Naive B cell (primary cell): ENCODE data around the gene PPP6R3. TPM values are rescaled to one million over a fixed set of nuclear protein-coding genes. Genes with fewer than 3 reads are reported as not detected.

ENCODE experiments used
- ATAC-seq, 2 donors: fragments of 150-1000 bp; cut with Tn5 transposase; 2 replicates each; pipeline ENCODE4 v1.10.0; 2021; ENCODE audit warnings: low read depth in 2 of 2, mild to moderate bottlenecking in 2 of 2, moderate library complexity in 2 of 2
- DNase-seq: peaks from one replicate; pipeline ENCODE4 v3.0.0; 2022
- H3K27ac Mint-ChIP-seq, 6 donors: one replicate each; pipeline ENCODE4 v1.8.0; 2020 to 2022; ENCODE audit warnings: mild to moderate bottlenecking in 6 of 6, mixed read lengths in 6 of 6, moderate library complexity in 5 of 6, inconsistent platforms in 2 of 6
- H3K27me3 Mint-ChIP-seq, 3 donors: one replicate each; pipeline ENCODE4 v1.8.0; 2021 to 2022; ENCODE audit warnings: mixed read lengths in 3 of 3, mild to moderate bottlenecking in 1 of 3
- H3K36me3 Mint-ChIP-seq, 2 donors: one replicate each; pipeline ENCODE4 v1.8.0; 2020 to 2022; ENCODE audit warnings: mixed read lengths in 2 of 2, inconsistent platforms in 1 of 2, mild to moderate bottlenecking in 1 of 2
- H3K4me1 Mint-ChIP-seq, 3 donors: one replicate each; pipeline ENCODE4 v1.8.0; 2020 to 2022; ENCODE audit warnings: mixed read lengths in 3 of 3, inconsistent platforms in 1 of 3, mild to moderate bottlenecking in 1 of 3, moderate library complexity in 1 of 3
- H3K4me3 Mint-ChIP-seq, 8 donors: one replicate each; pipeline ENCODE4 v1.8.0; 2020 to 2022; ENCODE audit warnings: mild to moderate bottlenecking in 8 of 8, mixed read lengths in 8 of 8, moderate library complexity in 8 of 8, inconsistent platforms in 2 of 8
- H3K9me3 Mint-ChIP-seq, 7 donors: one replicate each; pipeline ENCODE4 v1.8.0; 2020 to 2022; ENCODE audit warnings: mixed read lengths in 7 of 7, mild to moderate bottlenecking in 5 of 7, inconsistent platforms in 2 of 7, moderate library complexity in 1 of 7
- polyA plus RNA-seq, 6 donors: library from polyadenylated mRNA; unstranded; fragments of 300-500 nt; fragmentation: Illumina TruSeq; gene quantifications; one replicate each; pipeline ENCODE4 v1.2.3, GENCODE V29; 2021; ENCODE audit warnings: low read depth in 6 of 6

The PPP6R3 gene
- polyA plus RNA-seq, 6 donors from 2014 or later, result 32.0 to 71.1 (median 53.4) TPM

DNA sequence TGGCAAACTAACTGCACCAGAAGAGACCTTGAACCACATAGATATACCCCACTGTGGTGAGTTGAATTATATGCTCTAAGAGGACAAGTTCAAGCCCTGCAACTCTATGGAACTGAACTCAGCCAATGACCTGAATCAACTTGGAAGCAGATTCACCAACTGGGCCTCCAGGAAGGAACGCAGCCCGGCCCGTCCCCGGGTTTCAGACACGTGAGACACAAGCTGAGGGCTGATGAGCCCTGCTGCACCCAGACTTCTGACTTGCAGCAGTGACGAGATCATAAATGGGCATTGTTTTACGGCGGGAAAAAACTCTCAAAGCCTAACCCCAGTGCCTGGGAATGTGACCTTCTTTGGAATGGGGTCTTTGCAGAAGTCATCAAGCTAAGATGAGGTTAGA, 195.3 kb downstream of the PPP6R3 start:
- H3K4me1 Mint-ChIP-seq, result no peaks in the 10 kb centered on the region
- ATAC-seq (no peak), DNase-seq (no peak)
- H3K9me3 Mint-ChIP-seq, result peaks cover 0 to 11% (median 6%) of the 10 kb centered on the region in 7 donors
- no peak overlapping the region for H3K4me3 Mint-ChIP-seq
- peaks cover 0 to 7% of the 10 kb centered on the region in 2 donors for H3K36me3 Mint-ChIP-seq
- no peak overlapping the region for H3K27ac Mint-ChIP-seq
- H3K27me3 Mint-ChIP-seq, result peaks cover 7 to 34% (median 16%) of the 10 kb centered on the region in 3 donors

DNA sequence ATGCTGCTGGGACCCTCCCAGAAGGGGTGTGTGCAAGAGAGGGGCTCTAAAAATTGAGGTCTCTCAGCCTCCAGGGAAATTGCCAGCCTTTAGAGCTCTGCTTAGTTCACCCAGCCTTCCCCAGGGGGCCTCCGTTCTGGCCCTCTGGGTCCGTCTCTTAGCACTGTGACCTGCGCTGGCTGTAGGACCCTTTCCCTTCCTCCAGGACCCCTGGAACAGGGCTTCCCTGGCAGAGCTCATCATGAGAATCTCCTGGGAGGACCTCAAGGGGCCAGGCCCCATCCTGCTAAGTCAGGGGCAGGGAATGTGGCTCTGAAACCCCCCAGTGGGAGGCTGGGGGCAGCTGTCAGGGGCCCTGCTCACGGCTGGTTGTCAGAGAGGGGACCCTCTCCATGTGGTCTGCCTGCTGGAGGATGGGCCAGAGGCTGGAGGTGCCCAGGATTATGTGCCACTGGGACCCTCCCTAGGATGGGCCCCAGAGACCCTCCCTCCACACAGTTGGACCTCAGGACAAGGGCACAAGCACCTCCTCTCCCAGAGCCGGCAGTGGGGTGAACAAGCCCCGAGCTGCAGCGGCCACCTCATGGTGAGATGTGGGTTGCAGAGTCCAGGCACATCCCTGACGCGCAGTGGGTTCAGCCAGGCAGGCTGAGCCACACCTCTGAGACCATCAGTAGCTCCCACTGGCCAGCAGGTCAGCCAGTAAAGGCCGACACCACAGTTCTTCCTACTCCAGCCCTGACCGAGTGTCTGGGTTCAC, 196.6 kb downstream of the PPP6R3 start:
- DNase-seq, result no peak
- H3K4me3 Mint-ChIP-seq, result no peak overlapping the region
- ATAC-seq, result no peak
- H3K4me1 Mint-ChIP-seq, result no peaks in the 10 kb centered on the region
- peaks cover under 1 to 11% (median 8%) of the 10 kb centered on the region in 7 donors for H3K9me3 Mint-ChIP-seq
- peaks cover 10 to 39% (median 15%) of the 10 kb centered on the region in 3 donors for H3K27me3 Mint-ChIP-seq
- H3K36me3 Mint-ChIP-seq, result peaks cover 0 to 7% of the 10 kb centered on the region in 2 donors
- no peak overlapping the region for H3K27ac Mint-ChIP-seq

DNA sequence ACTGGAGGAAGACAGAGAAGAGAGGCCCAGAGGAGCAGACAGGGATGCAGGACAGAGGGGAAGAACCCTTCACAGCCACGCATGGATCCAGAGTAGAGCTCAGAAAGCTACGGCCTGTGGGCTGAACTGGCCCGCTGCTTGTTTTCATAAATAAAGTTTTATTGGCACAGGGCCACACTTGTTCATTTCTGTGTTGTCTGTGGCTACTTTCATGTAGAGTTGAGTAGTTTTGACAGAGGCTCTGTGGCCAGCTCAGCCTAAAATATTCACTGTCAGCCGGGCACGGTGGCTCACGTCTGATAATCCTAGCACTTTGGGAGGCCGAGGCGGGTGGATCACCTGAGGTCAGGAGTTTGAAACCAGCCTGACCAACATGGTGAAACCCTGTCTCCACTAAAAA, 197.5 kb downstream of the PPP6R3 start:
- Mint-ChIP-seq H3K4me3 (no peak overlapping the region), H3K36me3 (peaks cover 0 to 7% of the 10 kb centered on the region in 2 donors), H3K4me1 (no peaks in the 10 kb centered on the region), H3K27ac (no peak overlapping the region), H3K9me3 (peaks cover 3 to 16% (median 11%) of the 10 kb centered on the region in 7 donors), H3K27me3 (peaks cover 11 to 46% (median 17%) of the 10 kb centered on the region in 3 donors)
- DNase-seq (no peak), ATAC-seq (no peak)

DNA sequence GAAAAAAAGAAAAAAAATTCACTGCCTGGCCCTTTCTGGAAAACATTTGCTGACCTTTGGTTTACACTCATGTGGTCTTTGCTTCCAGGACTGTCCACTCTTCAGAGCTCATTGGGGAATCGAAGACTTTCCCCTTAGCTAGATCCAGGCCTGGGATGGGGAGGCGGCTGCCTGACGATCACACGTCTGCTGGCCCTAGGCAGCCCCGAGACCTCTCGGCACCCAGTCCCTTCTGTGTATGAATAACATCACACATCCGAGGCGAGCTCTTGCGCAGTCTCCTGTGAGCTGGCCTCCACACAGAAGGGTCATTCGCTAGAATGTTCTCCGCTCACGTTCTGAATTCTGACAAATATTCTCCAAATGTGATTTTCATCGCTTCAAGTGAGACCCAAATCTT, 198.1 kb downstream of the PPP6R3 start:
- Mint-ChIP-seq H3K4me1 (no peaks in the 10 kb centered on the region), H3K9me3 (peaks cover 3 to 16% (median 11%) of the 10 kb centered on the region in 7 donors), H3K27ac (no peak overlapping the region), H3K4me3 (no peak overlapping the region), H3K36me3 (peaks cover 0 to 7% of the 10 kb centered on the region in 2 donors), H3K27me3 (peaks cover 11 to 51% (median 17%) of the 10 kb centered on the region in 3 donors)
- ATAC-seq (no peak), DNase-seq (no peak)

- peaks cover 11 to 55% (median 17%) of the 10 kb centered on the region in 3 donors for H3K27me3 Mint-ChIP-seq
- H3K9me3 Mint-ChIP-seq, result peaks cover 3 to 16% (median 11%) of the 10 kb centered on the region in 7 donors
- H3K4me3 Mint-ChIP-seq, result no peak overlapping the region
- H3K4me1 Mint-ChIP-seq, result no peaks in the 10 kb centered on the region
- H3K27ac Mint-ChIP-seq, result no peak overlapping the region
- H3K36me3 Mint-ChIP-seq, result peaks cover 0 to 7% of the 10 kb centered on the region in 2 donors
- ATAC-seq (no peak), DNase-seq (no peak)
Measured at GRCh38 chr11:68659158-68659921, 198.8 kb downstream of the PPP6R3 start.

DNA sequence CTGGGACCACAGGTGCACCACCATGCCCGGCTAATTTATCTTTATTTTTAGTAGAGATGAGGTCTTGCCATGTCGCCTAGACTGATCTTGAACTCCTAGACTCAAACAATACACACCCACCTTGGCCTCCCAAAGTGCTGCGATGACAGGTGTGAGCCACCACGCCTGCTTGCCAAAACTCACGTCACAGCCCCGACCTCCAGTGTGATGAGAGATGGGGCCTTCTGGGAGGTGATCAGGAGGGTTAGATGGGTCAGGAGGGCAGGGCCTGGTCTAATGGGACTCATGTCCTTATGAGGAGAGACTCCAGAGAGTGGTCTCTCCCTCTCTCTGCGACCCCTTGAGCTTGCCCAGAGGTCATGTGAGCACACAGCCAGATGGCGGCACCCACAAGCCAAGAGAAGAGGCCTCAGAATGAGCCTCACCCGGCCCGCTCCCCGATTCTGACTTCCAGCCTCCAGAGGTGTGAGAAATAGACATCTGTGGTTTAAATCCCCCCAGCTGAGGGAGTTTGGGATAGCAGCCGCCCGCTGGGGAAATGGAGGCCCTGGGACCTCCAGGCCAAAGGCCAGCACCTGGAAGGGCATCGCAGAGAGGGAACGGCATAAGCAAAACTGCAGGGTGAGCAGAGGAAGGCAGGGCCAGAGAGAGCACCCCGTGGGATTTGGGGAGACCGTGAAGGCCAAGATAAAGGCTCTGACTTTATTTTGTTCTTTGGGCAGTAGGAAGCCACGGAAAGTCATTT, 199.7 kb downstream of the PPP6R3 start:
- H3K9me3 Mint-ChIP-seq, result peaks cover 3 to 14% (median 9%) of the 10 kb centered on the region in 7 donors
- no peak for DNase-seq
- H3K4me1 Mint-ChIP-seq, result no peaks in the 10 kb centered on the region
- H3K36me3 Mint-ChIP-seq, result peaks cover 0 to 6% of the 10 kb centered on the region in 2 donors
- no peak for ATAC-seq
- no peak overlapping the region for H3K4me3 Mint-ChIP-seq
- H3K27me3 Mint-ChIP-seq, result peaks cover 13 to 64% (median 26%) of the 10 kb centered on the region in 3 donors
- no peak overlapping the region for H3K27ac Mint-ChIP-seq

DNA sequence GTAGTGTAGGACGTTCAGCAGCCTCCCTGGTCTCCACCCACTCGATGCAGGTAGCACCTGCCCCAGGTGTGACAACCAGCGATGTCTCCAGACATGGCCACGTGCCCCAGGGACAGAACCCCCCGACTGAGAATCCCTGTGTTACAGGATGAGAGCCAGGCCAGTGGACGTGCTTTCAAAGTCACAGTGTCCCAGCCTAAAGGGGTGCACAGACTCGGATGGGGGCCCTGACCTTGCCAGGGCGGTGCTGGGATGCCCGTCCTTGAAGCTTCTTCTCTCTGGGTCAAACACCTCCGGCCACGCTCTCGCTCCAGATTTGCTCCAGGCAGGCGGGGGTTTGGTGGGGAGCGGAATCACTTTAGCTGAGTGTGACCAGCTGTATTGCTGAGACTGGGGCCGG, 200.5 kb downstream of the PPP6R3 start:
- no peaks in the 10 kb centered on the region for H3K36me3 Mint-ChIP-seq
- H3K27ac Mint-ChIP-seq, result no peak overlapping the region
- no peak for DNase-seq
- H3K9me3 Mint-ChIP-seq, result peaks cover 1 to 11% (median 4%) of the 10 kb centered on the region in 7 donors
- peaks cover 11 to 64% (median 27%) of the 10 kb centered on the region in 3 donors for H3K27me3 Mint-ChIP-seq
- H3K4me1 Mint-ChIP-seq, result no peaks in the 10 kb centered on the region
- no peak for ATAC-seq
- no peak overlapping the region for H3K4me3 Mint-ChIP-seq

- H3K4me3 Mint-ChIP-seq, result no peak overlapping the region
- no peak for DNase-seq
- peaks cover 0 to 7% (median 4%) of the 10 kb centered on the region in 7 donors for H3K9me3 Mint-ChIP-seq
- no peak overlapping the region for H3K27ac Mint-ChIP-seq
- H3K27me3 Mint-ChIP-seq, result peaks cover 9 to 70% (median 36%) of the 10 kb centered on the region in 3 donors
- H3K4me1 Mint-ChIP-seq, result no peaks in the 10 kb centered on the region
- no peaks in the 10 kb centered on the region for H3K36me3 Mint-ChIP-seq
- no peak for ATAC-seq
Measured at GRCh38 chr11:68661697-68662603, 201.4 kb downstream of the PPP6R3 start.

- ATAC-seq, result no peak
- Mint-ChIP-seq H3K4me3 (no peak overlapping the region), H3K4me1 (no peaks in the 10 kb centered on the region), H3K36me3 (no peaks in the 10 kb centered on the region), H3K27me3 (peaks cover 9 to 63% (median 30%) of the 10 kb centered on the region in 3 donors), H3K9me3 (peaks cover 0 to 7% (median 3%) of the 10 kb centered on the region in 7 donors), H3K27ac (no peak overlapping the region)
- DNase-seq, result no peak
Measured at GRCh38 chr11:68663482-68664010, 203.0 kb downstream of the PPP6R3 start.

- H3K27ac Mint-ChIP-seq, result no peak overlapping the region
- DNase-seq, result no peak
- no peaks in the 10 kb centered on the region for H3K36me3 Mint-ChIP-seq
- peaks cover 0 to 7% (median 3%) of the 10 kb centered on the region in 7 donors for H3K9me3 Mint-ChIP-seq
- H3K4me3 Mint-ChIP-seq, result no peak overlapping the region
- peaks cover 9 to 57% (median 30%) of the 10 kb centered on the region in 3 donors for H3K27me3 Mint-ChIP-seq
- ATAC-seq, result no peak
- H3K4me1 Mint-ChIP-seq, result no peaks in the 10 kb centered on the region
Measured at GRCh38 chr11:68664141-68664540, 203.6 kb downstream of the PPP6R3 start.

DNA sequence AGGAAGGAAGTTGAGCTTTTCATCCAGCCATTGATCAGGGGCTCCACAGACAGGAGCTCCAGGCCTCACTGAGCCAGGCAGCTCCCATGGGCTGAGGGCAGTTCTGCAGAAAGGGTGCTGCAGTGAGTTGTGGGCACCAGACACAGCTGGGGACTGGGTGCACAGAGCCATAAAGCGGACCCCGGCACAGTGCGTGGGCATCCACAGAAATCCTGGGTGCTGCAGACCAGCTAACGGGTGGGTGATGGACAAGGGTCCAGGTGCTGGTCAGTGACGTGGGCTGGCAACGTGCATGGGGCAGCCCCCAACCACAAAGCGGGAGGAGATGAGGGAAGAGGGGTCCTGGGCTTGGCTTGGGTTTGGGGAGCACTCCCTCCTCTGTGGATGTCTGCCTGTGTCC, 204.4 kb downstream of the PPP6R3 start:
- no peaks in the 10 kb centered on the region for H3K36me3 Mint-ChIP-seq
- peaks cover 9 to 55% (median 30%) of the 10 kb centered on the region in 3 donors for H3K27me3 Mint-ChIP-seq
- ATAC-seq, result no peak
- H3K4me3 Mint-ChIP-seq, result no peak overlapping the region
- no peaks in the 10 kb centered on the region for H3K4me1 Mint-ChIP-seq
- no peak overlapping the region for H3K27ac Mint-ChIP-seq
- no peak for DNase-seq
- peaks cover 0 to 7% (median 3%) of the 10 kb centered on the region in 7 donors for H3K9me3 Mint-ChIP-seq
